Body of pancreas (tissue), 4 donors: ENCODE results near the gene HEXB. TPM values are rescaled to one million over a fixed set of nuclear protein-coding genes. Genes with fewer than 3 reads are reported as not detected.

Source experiments
- ATAC-seq: fragments of 150-250 bp; one replicate; pipeline ENCODE4 v1.9.1; 2016
- DNase-seq, 4 donors: peaks; one replicate each; pipeline ENCODE4 v3.0.0-alpha.2; 2019
- H3K27ac ChIP-seq, 4 donors: fragments of 200-600 bp; sonication (generic); 1 replicate in 3 of 4; 2 replicates in 1 of 4; pipeline versions ENCODE4 v1.5.1 to v1.6.1; 2016 to 2019; ENCODE audit warnings: mild to moderate bottlenecking in 1 of 4, mixed read lengths in 1 of 4, moderate library complexity in 1 of 4
- H3K27me3 ChIP-seq, 2 donors: fragments of 200-600 bp; sonication (generic); one replicate each; pipeline ENCODE4 v1.6.0; 2016; ENCODE audit warnings: mild to moderate bottlenecking in 1 of 2
- H3K36me3 ChIP-seq, 2 donors: fragments of 200-600 bp; sonication (generic); replicated peaks in 1 of 2; 2 replicates each; pipeline ENCODE4 v1.5.1; 2016; ENCODE audit warnings: low read depth in 2 of 2; ENCODE audit not compliant: insufficient read depth in 1 of 2
- H3K4me1 ChIP-seq: fragments of 200-600 bp; sonication (generic); one replicate; pipeline ENCODE4 v1.6.0; 2016
- H3K4me3 ChIP-seq, 2 donors: fragments of 200-600 bp; sonication (generic); 1 replicate in 1 of 2; 2 replicates in 1 of 2; pipeline ENCODE4 v1.5.1; 2016 to 2019
- H3K9me3 ChIP-seq, 3 donors: fragments of 200-600 bp; sonication (generic); 1 replicate in 2 of 3; 2 replicates in 1 of 3; pipeline ENCODE4 v1.5.1; 2016
- POLR2A ChIP-seq, 3 donors: fragments of 450-650 bp; IDR thresholded peaks; one replicate each; pipeline ENCODE4 v1.6.1; 2016; ENCODE audit warnings: antibody characterized with exemption in 3 of 3, mild to moderate bottlenecking in 2 of 3
- WGBS, 2 donors: methylation state at CpG; one replicate each; pipeline ENCODE4 v1.1.5; 2017; 5-methylcytosine and 5-hydroxymethylcytosine counted together
- intact Hi-C: fragments of 100-400 bp; cut with DNase I; formaldehyde crosslinking; loops from one replicate; pipeline ENCODE4 v1.15.1; 2023
- total RNA-seq, 2 donors: library from RNA; depleted of rRNA; stranded (reverse); fragments of >200 nt; gene quantifications; one replicate each; pipeline ENCODE4 v1.1.0, GENCODE V29; 2016
- TF ChIP-seq, protein P1 (sequence below), 7 experiments: fragments of 450-650 bp in 4 of 7; fragments of 200-600 bp in 3 of 7; sonication (generic) in 3 of 7; IDR thresholded peaks; one replicate each; pipeline ENCODE4 v1.5.1; 2016 to 2019; ENCODE audit warnings: antibody characterized with exemption in 7 of 7

Gene HEXB
- total RNA-seq, 2 donors from 2014 or later: 136 to 157 TPM

DNA sequence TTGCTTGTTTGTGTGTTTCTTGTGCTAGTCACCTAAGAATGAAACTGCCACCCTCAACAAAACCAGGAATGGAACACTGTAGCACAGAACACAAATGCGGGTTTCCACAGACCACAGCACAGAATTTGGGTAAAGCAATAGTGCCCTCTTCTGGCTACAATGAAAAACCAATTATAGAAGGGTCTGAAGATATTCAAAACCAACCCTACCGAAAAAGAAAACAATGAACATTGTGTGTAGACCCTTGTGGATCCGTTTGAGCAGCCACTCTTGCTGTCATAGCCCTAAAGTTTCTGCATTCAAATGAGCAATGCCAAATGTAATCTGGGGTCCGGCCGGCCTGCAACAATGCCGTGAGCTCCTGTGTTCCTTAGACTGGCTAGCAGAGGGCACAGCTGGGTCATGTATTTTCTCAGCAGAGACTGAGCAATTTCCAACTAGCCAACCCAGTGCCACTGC is 36.2 kb upstream of the HEXB start:
- Histone ChIP-seq H3K27ac (peak overlapping the region; percentile 7 to 71 (median 64)), H3K4me1 (peaks cover 50% of the 10 kb centered on the region), H3K27me3 (no peaks in the 10 kb centered on the region), H3K9me3 (no peaks in the 10 kb centered on the region), H3K36me3 (no peaks in the 10 kb centered on the region), H3K4me3 (no peak overlapping the region)
- 0 to 1% methylated on average over 6 of the region's 6 CpGs for WGBS, 2 donors
- DNase-seq: peak; percentile 36 to 48 (median 44)
- peak; percentile 59 for ATAC-seq
- intact Hi-C loops: loop anchor here (5.0 kb wide), 1 partner anchor 747 kb away; no protein-coding TSS in a partner anchor
- TF ChIP-seq, protein P1, sequence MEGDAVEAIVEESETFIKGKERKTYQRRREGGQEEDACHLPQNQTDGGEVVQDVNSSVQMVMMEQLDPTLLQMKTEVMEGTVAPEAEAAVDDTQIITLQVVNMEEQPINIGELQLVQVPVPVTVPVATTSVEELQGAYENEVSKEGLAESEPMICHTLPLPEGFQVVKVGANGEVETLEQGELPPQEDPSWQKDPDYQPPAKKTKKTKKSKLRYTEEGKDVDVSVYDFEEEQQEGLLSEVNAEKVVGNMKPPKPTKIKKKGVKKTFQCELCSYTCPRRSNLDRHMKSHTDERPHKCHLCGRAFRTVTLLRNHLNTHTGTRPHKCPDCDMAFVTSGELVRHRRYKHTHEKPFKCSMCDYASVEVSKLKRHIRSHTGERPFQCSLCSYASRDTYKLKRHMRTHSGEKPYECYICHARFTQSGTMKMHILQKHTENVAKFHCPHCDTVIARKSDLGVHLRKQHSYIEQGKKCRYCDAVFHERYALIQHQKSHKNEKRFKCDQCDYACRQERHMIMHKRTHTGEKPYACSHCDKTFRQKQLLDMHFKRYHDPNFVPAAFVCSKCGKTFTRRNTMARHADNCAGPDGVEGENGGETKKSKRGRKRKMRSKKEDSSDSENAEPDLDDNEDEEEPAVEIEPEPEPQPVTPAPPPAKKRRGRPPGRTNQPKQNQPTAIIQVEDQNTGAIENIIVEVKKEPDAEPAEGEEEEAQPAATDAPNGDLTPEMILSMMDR (IDR thresholded peaks at IDR 0.05): peak; percentile 59 to 92 (median 81)
- no peak for TF ChIP-seq POLR2A (IDR thresholded peaks at IDR 0.05)

DNA sequence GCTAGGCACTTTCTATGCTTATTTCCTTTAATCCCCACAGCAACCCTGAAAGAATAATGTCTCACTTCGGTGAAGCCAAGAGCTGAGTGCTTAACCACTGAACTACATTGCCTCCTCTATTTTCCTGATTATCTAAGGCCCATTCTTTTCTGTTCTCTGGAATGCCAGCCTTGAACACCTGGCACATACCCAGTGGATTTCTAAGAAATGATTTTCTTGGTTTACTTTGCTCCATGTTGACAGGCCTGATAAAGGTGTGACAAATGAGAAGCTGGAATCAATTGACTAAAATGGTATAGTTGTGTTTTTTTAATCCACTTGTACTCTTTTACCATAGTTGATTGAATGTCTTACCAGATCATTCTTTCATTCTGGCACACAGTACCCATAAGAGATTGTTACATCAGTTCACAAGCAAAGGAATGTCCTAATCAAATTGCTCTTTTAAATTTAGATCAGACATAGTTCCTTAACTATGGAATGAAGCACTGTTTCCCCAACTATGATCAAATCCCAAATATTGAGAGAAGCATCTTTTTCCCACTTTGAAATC is 35.5 kb upstream of the HEXB start:
- peak; percentile 67 for ATAC-seq
- H3K27ac ChIP-seq: peak overlapping the region in 3 of 4 donors; percentile 59 to 71 (median 70)

DNA sequence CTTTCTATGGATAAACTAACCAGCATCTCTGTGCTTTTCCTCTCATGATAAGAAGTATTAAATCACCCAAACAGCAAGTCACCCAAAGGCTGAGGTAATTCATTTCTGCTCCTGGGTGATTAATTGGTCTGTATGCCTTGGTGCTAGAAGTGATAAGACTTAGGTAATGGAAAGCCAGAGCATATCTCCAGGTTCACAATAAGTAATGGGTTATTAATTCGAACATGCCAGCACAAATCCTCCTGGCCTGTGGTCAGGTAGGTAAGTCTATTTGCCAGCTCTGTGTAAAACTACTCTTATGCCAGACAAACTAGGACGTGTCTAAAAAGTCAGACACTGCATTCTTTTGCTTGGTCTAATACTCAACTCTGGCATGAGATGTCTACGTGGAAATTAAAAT is 33.3 kb upstream of the HEXB start:
- peak; percentile 86 for ATAC-seq
- intact Hi-C loops: no loop called here
- WGBS, 2 donors: 31 to 33% methylated on average over 3 of the region's 3 CpGs

More for the DNA sequence above, 35.5 kb upstream of the HEXB start:
- DNase-seq: peak; percentile 54 to 70 (median 66)
- Histone ChIP-seq H3K36me3 (no peaks in the 10 kb centered on the region), H3K27me3 (no peaks in the 10 kb centered on the region), H3K4me1 (peaks cover 50% of the 10 kb centered on the region), H3K9me3 (no peaks in the 10 kb centered on the region), H3K4me3 (no peak overlapping the region)
- intact Hi-C loops: loop anchor here (5.0 kb wide), 1 partner anchor 747 kb away; no protein-coding TSS in a partner anchor
- 6 to 7% methylated on average over 1 of the region's 1 CpG for WGBS, 2 donors
- TF ChIP-seq, protein P1 (IDR thresholded peaks at IDR 0.05): no peak
- TF ChIP-seq POLR2A (IDR thresholded peaks at IDR 0.05): no peak

DNA sequence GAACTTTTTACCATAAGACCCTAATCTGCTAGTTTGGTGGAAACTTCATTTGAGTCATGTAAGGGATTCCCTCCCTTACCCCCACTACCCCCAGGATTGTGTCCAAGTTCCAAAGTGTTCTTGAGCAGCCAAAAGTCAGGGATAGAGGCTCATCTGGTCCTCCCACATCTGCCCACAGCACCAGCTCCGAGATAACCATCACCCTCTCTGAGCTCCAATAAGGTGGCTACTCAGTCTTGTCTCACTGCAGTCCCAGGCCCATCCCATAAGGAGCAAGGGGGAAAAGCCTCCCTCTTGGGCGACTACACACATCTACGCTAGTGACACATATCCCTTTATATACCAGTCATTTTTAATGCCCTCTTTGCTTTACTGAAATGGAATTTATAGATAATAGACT is 32.5 kb upstream of the HEXB start:
- H3K4me1 ChIP-seq: peaks cover 43% of the 10 kb centered on the region
- intact Hi-C loops: no loop called here
- no peak for TF ChIP-seq POLR2A (IDR thresholded peaks at IDR 0.05)
- TF ChIP-seq, protein P1 (IDR thresholded peaks at IDR 0.05): no peak
- no peaks in the 10 kb centered on the region for H3K36me3 ChIP-seq
- DNase-seq: no peak
- no peak overlapping the region for H3K4me3 ChIP-seq
- WGBS, 2 donors: 92 to 93% methylated on average over 3 of the region's 3 CpGs
- H3K9me3 ChIP-seq: no peaks in the 10 kb centered on the region
- no peak for ATAC-seq
- no peaks in the 10 kb centered on the region for H3K27me3 ChIP-seq
- H3K27ac ChIP-seq: peak overlapping the region in 3 of 4 donors; percentile 65 to 71 (median 70)

More for the DNA sequence above, 33.3 kb upstream of the HEXB start:
- Histone ChIP-seq H3K4me3 (no peak overlapping the region), H3K36me3 (no peaks in the 10 kb centered on the region), H3K9me3 (no peaks in the 10 kb centered on the region), H3K4me1 (peaks cover 50% of the 10 kb centered on the region), H3K27me3 (no peaks in the 10 kb centered on the region), H3K27ac (peak overlapping the region; percentile 32 to 71 (median 68))
- DNase-seq: peak; percentile 49 to 82 (median 61)
- peak in 2 of 3 donors; percentile 28 to 40 for TF ChIP-seq POLR2A (IDR thresholded peaks at IDR 0.05)
- TF ChIP-seq, protein P1 (IDR thresholded peaks at IDR 0.05): no peak

DNA sequence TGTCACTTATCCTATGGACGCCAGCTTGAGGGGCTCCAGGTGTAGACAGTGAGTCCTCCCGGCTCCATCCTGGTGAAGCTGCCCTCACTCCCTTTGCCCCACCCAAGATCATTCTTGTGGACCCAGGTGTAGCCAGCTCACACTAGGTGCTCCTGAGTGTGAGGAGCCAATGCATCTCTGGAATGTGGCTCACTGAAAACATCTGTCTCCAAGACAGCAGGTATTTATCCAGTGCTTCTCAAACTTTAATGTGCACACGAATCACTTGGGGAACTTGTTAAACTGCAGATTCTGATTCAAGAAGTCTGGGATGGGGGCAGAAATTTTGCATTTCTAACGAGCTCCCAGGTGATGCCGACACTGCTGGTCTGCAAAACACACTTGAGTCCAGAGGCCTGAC is 31.0 kb upstream of the HEXB start:
- H3K4me1 ChIP-seq: peaks cover 38% of the 10 kb centered on the region
- H3K36me3 ChIP-seq: no peaks in the 10 kb centered on the region
- no peak for ATAC-seq
- intact Hi-C loops: no loop called here
- DNase-seq: no peak
- H3K4me3 ChIP-seq: no peak overlapping the region
- no peaks in the 10 kb centered on the region for H3K9me3 ChIP-seq
- H3K27me3 ChIP-seq: no peaks in the 10 kb centered on the region
- WGBS, 2 donors: 82 to 87% methylated on average over 5 of the region's 5 CpGs
- TF ChIP-seq, protein P1 (IDR thresholded peaks at IDR 0.05): no peak
- TF ChIP-seq POLR2A (IDR thresholded peaks at IDR 0.05): no peak
- no peak overlapping the region for H3K27ac ChIP-seq
